Activated T-helper 17 cell treated with anti-CD3 and anti-CD28 coated beads, Interleukin-2, amount 50 U/mL, for 72 hours (primary cell): Measurements from ENCODE around the gene CTBP2. TPM values are rescaled to one million over a fixed set of nuclear protein-coding genes. Genes with fewer than 3 reads are reported as not detected.

ENCODE experiments used
- ATAC-seq: fragments of 150-1000 bp; cut with Tn5 transposase; replicated peaks from 2 replicates; pipeline ENCODE4 v1.10.0; 2021; ENCODE audit warnings: mild to moderate bottlenecking, moderate library complexity
- H3K27ac Mint-ChIP-seq: one replicate; pipeline ENCODE4 v1.8.0; 2022; ENCODE audit warnings: mixed read lengths
- H3K27me3 Mint-ChIP-seq: one replicate; pipeline ENCODE4 v1.8.0; 2022; ENCODE audit warnings: mixed read lengths
- H3K36me3 Mint-ChIP-seq: one replicate; pipeline ENCODE4 v1.8.0; 2022; ENCODE audit warnings: low read depth, mild to moderate bottlenecking, mixed read lengths
- H3K4me1 Mint-ChIP-seq: one replicate; pipeline ENCODE4 v1.8.0; 2022; ENCODE audit warnings: mixed read lengths
- H3K4me3 Mint-ChIP-seq: one replicate; pipeline ENCODE4 v1.8.0; 2022; ENCODE audit warnings: mild to moderate bottlenecking, mixed read lengths
- H3K9me3 Mint-ChIP-seq: one replicate; pipeline ENCODE4 v1.8.0; 2022; ENCODE audit warnings: mixed read lengths
- total RNA-seq, 2 donors: library from RNA; stranded (reverse); gene quantifications; one replicate each; pipeline ENCODE4 v1.2.3, GENCODE V29; 2022

CTBP2 gene
- total RNA-seq, 2 donors from 2014 or later: 0.74 to 1.1 TPM

- ATAC-seq: no peak
- H3K4me1 Mint-ChIP-seq: no peaks in the 10 kb centered on the region
- no peak overlapping the region for H3K4me3 Mint-ChIP-seq
- no peaks in the 10 kb centered on the region for H3K9me3 Mint-ChIP-seq
- H3K36me3 Mint-ChIP-seq: no peaks in the 10 kb centered on the region
- H3K27ac Mint-ChIP-seq: no peak overlapping the region
- peaks cover 38% of the 10 kb centered on the region for H3K27me3 Mint-ChIP-seq
These were observed 12.4 kb downstream of the CTBP2 start for GRCh38 chr10:125147971-125148439.

- H3K27me3 Mint-ChIP-seq: peaks cover 32% of the 10 kb centered on the region
- no peaks in the 10 kb centered on the region for H3K4me1 Mint-ChIP-seq
- H3K4me3 Mint-ChIP-seq: no peak overlapping the region
- H3K27ac Mint-ChIP-seq: no peak overlapping the region
- no peaks in the 10 kb centered on the region for H3K9me3 Mint-ChIP-seq
- H3K36me3 Mint-ChIP-seq: no peaks in the 10 kb centered on the region
- no peak for ATAC-seq
These were observed 13.4 kb downstream of the CTBP2 start for GRCh38 chr10:125146791-125147579.

- Mint-ChIP-seq H3K4me3 (no peak overlapping the region), H3K27ac (no peak overlapping the region), H3K9me3 (no peaks in the 10 kb centered on the region), H3K36me3 (no peaks in the 10 kb centered on the region), H3K4me1 (no peaks in the 10 kb centered on the region), H3K27me3 (peaks cover 31% of the 10 kb centered on the region)
- no peak for ATAC-seq
These were observed 14.7 kb downstream of the CTBP2 start for GRCh38 chr10:125145636-125146035.

- Mint-ChIP-seq H3K27me3 (peaks cover 31% of the 10 kb centered on the region), H3K27ac (no peak overlapping the region), H3K4me1 (no peaks in the 10 kb centered on the region), H3K9me3 (no peaks in the 10 kb centered on the region), H3K36me3 (no peaks in the 10 kb centered on the region), H3K4me3 (no peak overlapping the region)
- ATAC-seq: no peak
These were observed 15.4 kb downstream of the CTBP2 start for GRCh38 chr10:125144693-125145623.

- Mint-ChIP-seq H3K4me1 (no peaks in the 10 kb centered on the region), H3K9me3 (no peaks in the 10 kb centered on the region), H3K27me3 (peaks cover 31% of the 10 kb centered on the region), H3K27ac (no peak overlapping the region), H3K36me3 (no peaks in the 10 kb centered on the region), H3K4me3 (no peak overlapping the region)
- ATAC-seq: no peak
These were observed 16.2 kb downstream of the CTBP2 start for GRCh38 chr10:125144206-125144605.

- H3K9me3 Mint-ChIP-seq: no peaks in the 10 kb centered on the region
- no peaks in the 10 kb centered on the region for H3K36me3 Mint-ChIP-seq
- H3K27ac Mint-ChIP-seq: no peak overlapping the region
These were observed 17.4 kb downstream of the CTBP2 start for GRCh38 chr10:125142946-125143345.

GRCh38 chr10:125141860-125142484 lies 18.4 kb downstream of the CTBP2 start:
- Mint-ChIP-seq H3K4me1 (no peaks in the 10 kb centered on the region), H3K27ac (no peak overlapping the region), H3K36me3 (no peaks in the 10 kb centered on the region), H3K9me3 (no peaks in the 10 kb centered on the region), H3K27me3 (peaks cover 15% of the 10 kb centered on the region), H3K4me3 (no peak overlapping the region)
- no peak for ATAC-seq

More at GRCh38 chr10:125142946-125143345, 17.4 kb downstream of the CTBP2 start:
- no peak overlapping the region for H3K4me3 Mint-ChIP-seq
- no peak for ATAC-seq
- H3K27me3 Mint-ChIP-seq: peaks cover 22% of the 10 kb centered on the region
- no peaks in the 10 kb centered on the region for H3K4me1 Mint-ChIP-seq

- Mint-ChIP-seq H3K27me3 (peaks cover 11% of the 10 kb centered on the region), H3K9me3 (no peaks in the 10 kb centered on the region), H3K4me1 (no peaks in the 10 kb centered on the region), H3K27ac (no peak overlapping the region), H3K4me3 (no peak overlapping the region), H3K36me3 (no peaks in the 10 kb centered on the region)
- no peak for ATAC-seq
These were observed 19.1 kb downstream of the CTBP2 start for GRCh38 chr10:125141150-125141859.

GRCh38 chr10:125140151-125140550 lies 20.2 kb downstream of the CTBP2 start:
- H3K27ac Mint-ChIP-seq: no peak overlapping the region
- no peaks in the 10 kb centered on the region for H3K36me3 Mint-ChIP-seq
- no peaks in the 10 kb centered on the region for H3K9me3 Mint-ChIP-seq
- ATAC-seq: no peak
- peaks cover 16% of the 10 kb centered on the region for H3K27me3 Mint-ChIP-seq
- no peak overlapping the region for H3K4me3 Mint-ChIP-seq
- no peaks in the 10 kb centered on the region for H3K4me1 Mint-ChIP-seq

GRCh38 chr10:125137601-125138438 lies 22.5 kb downstream of the CTBP2 start:
- H3K4me1 Mint-ChIP-seq: no peaks in the 10 kb centered on the region
- H3K27ac Mint-ChIP-seq: no peak overlapping the region
- no peak for ATAC-seq
- H3K4me3 Mint-ChIP-seq: no peak overlapping the region
- no peaks in the 10 kb centered on the region for H3K9me3 Mint-ChIP-seq
- peaks cover 17% of the 10 kb centered on the region for H3K27me3 Mint-ChIP-seq
- H3K36me3 Mint-ChIP-seq: no peaks in the 10 kb centered on the region

- no peaks in the 10 kb centered on the region for H3K4me1 Mint-ChIP-seq
- H3K27me3 Mint-ChIP-seq: peaks cover 13% of the 10 kb centered on the region
- no peak for ATAC-seq
- no peaks in the 10 kb centered on the region for H3K9me3 Mint-ChIP-seq
- H3K4me3 Mint-ChIP-seq: no peak overlapping the region
- no peaks in the 10 kb centered on the region for H3K36me3 Mint-ChIP-seq
- H3K27ac Mint-ChIP-seq: no peak overlapping the region
These were observed 24.3 kb downstream of the CTBP2 start for GRCh38 chr10:125136087-125136486.

GRCh38 chr10:125135771-125136035 lies 24.7 kb downstream of the CTBP2 start:
- Mint-ChIP-seq H3K9me3 (no peaks in the 10 kb centered on the region), H3K4me3 (no peak overlapping the region), H3K27ac (no peak overlapping the region), H3K4me1 (no peaks in the 10 kb centered on the region), H3K27me3 (peaks cover 13% of the 10 kb centered on the region), H3K36me3 (no peaks in the 10 kb centered on the region)
- ATAC-seq: no peak

GRCh38 chr10:125134916-125135770 lies 25.2 kb downstream of the CTBP2 start:
- H3K9me3 Mint-ChIP-seq: no peaks in the 10 kb centered on the region
- no peak for ATAC-seq
- H3K27me3 Mint-ChIP-seq: peaks cover 13% of the 10 kb centered on the region
- no peaks in the 10 kb centered on the region for H3K36me3 Mint-ChIP-seq
- H3K4me3 Mint-ChIP-seq: no peak overlapping the region
- no peak overlapping the region for H3K27ac Mint-ChIP-seq
- H3K4me1 Mint-ChIP-seq: no peaks in the 10 kb centered on the region
